ENCODE data around the gene MACROH2A2. TPM values are rescaled to one million over a fixed set of nuclear protein-coding genes. Genes with fewer than 3 reads are reported as not detected.
A peak's percentile ranks its signal among the peaks of the same experiment; 100 is the strongest.

Gene MACROH2A2
- total RNA-seq, 1 experiment from 2014 or later = 11.3 TPM

GRCh38 chr10:70117646-70118045, 65.0 kb downstream of the MACROH2A2 start:
- Histone ChIP-seq H3K9ac (ENCODE audit: extremely low read depth, insufficient read length, low read length) (no peak overlapping the region), H3K4me2 (ENCODE audit: insufficient read depth, insufficient read length, low read length) (no peak overlapping the region), H3K27me3 (ENCODE audit: insufficient read depth, low read length) (no peaks in the 10 kb centered on the region), H2BK5ac (ENCODE audit: insufficient read length, low read length) (no peak overlapping the region), H4K8ac (replicated peaks; ENCODE audit: insufficient read length, low read depth, low read length) (no peak overlapping the region), H3K14ac (ENCODE audit: insufficient read depth, low read length) (no peak overlapping the region; the same call in 1 of the 2 replicates), H3K4ac (ENCODE audit: low read depth, low read length) (no peak overlapping the region), H3K27ac (ENCODE audit: insufficient read length, low read depth, low read length) (no peak overlapping the region), H2BK12ac (ENCODE audit: insufficient read length, low read depth, low read length) (no peak overlapping the region), H4K20me1 (ENCODE audit: control insufficient read depth, insufficient read depth, insufficient read length) (no peaks in the 10 kb centered on the region), H2AFZ (ENCODE audit: low read length) (no peak overlapping the region), H3T11ph (ENCODE audit: low read length) (no peak overlapping the region), H3K79me2 (ENCODE audit: insufficient read depth, low read length) (no peaks in the 10 kb centered on the region), H3K18ac (ENCODE audit: insufficient read length, low read depth, low read length) (no peak overlapping the region), H2AK5ac (ENCODE audit: insufficient read length, low read length) (no peak overlapping the region), H4K5ac (ENCODE audit: insufficient read length, low read depth, low read length) (no peak overlapping the region), H2BK120ac (ENCODE audit: low read depth, low read length, poor library complexity, severe bottlenecking) (no peak overlapping the region), H3K23me2 (ENCODE audit: insufficient read length, low read depth, low read length, poor library complexity, severe bottlenecking) (no peaks in the 10 kb centered on the region), H3K23ac (ENCODE audit: insufficient read length, low read depth, low read length) (no peak overlapping the region), H3K56ac (ENCODE audit: insufficient read length, low read depth, low read length) (no peak overlapping the region), H2BK15ac (ENCODE audit: low read depth, low read length) (no peak overlapping the region), H4K91ac (ENCODE audit: insufficient read length, low read depth, low read length) (no peak overlapping the region), H3K4me1 (ENCODE audit: insufficient read depth, low read length) (no peaks in the 10 kb centered on the region), H3K79me1 (ENCODE audit: insufficient read depth, low read depth, low read length, poor library complexity, severe bottlenecking) (no peaks in the 10 kb centered on the region), H3K9me3 (ENCODE audit: control insufficient read depth, low read depth, low read length) (no peaks in the 10 kb centered on the region), H2BK20ac (ENCODE audit: low read depth, low read length, poor library complexity, severe bottlenecking) (no peak overlapping the region)
- H3K9me3 Mint-ChIP-seq = no peaks in the 10 kb centered on the region
- no peak overlapping the region for H3K4me3 Mint-ChIP-seq
- H3K27ac Mint-ChIP-seq = peak overlapping the region in 2 of 3 experiments; percentile 23 to 67; a peak in 1 of 7 replicates
- peaks cover 4 to 10% (median 6%) of the 10 kb centered on the region in 3 experiments; a peak in 6 of 7 replicates for H3K36me3 Mint-ChIP-seq (ENCODE audit: insufficient read depth in 1 of 3, low read depth in 3 of 3)
- peaks cover 5 to 9% of the 10 kb centered on the region in 2 experiments for H3K4me1 Mint-ChIP-seq
- no peak for DNase-seq
- WGBS (ENCODE audit: extremely low coverage, insufficient read length, low lambda C conversion rate) = no CpG with 5 or more reads among the region's 10 CpGs
- TF ChIP-seq, protein P1, sequence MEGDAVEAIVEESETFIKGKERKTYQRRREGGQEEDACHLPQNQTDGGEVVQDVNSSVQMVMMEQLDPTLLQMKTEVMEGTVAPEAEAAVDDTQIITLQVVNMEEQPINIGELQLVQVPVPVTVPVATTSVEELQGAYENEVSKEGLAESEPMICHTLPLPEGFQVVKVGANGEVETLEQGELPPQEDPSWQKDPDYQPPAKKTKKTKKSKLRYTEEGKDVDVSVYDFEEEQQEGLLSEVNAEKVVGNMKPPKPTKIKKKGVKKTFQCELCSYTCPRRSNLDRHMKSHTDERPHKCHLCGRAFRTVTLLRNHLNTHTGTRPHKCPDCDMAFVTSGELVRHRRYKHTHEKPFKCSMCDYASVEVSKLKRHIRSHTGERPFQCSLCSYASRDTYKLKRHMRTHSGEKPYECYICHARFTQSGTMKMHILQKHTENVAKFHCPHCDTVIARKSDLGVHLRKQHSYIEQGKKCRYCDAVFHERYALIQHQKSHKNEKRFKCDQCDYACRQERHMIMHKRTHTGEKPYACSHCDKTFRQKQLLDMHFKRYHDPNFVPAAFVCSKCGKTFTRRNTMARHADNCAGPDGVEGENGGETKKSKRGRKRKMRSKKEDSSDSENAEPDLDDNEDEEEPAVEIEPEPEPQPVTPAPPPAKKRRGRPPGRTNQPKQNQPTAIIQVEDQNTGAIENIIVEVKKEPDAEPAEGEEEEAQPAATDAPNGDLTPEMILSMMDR (conservative IDR thresholded peaks at IDR 0.05) = no peak
- H3K27me3 Mint-ChIP-seq (ENCODE audit: low read depth) = no peaks in the 10 kb centered on the region

All from H9 (cell line).